SKM-1 (cell line): ENCODE data around the gene PLEKHA5.
"Not testable (repeated sequence)": the region's sequence is repeated elsewhere in the genome, so short reads cannot be mapped to it uniquely, and the experiment has no call there.

Source experiments
- DNase-seq: peaks from one replicate; lab custom pipeline; 2025; ENCODE audit not compliant: unreplicated experiment; lab: John Stamatoyannopoulos, UW

Gene PLEKHA5

DNA sequence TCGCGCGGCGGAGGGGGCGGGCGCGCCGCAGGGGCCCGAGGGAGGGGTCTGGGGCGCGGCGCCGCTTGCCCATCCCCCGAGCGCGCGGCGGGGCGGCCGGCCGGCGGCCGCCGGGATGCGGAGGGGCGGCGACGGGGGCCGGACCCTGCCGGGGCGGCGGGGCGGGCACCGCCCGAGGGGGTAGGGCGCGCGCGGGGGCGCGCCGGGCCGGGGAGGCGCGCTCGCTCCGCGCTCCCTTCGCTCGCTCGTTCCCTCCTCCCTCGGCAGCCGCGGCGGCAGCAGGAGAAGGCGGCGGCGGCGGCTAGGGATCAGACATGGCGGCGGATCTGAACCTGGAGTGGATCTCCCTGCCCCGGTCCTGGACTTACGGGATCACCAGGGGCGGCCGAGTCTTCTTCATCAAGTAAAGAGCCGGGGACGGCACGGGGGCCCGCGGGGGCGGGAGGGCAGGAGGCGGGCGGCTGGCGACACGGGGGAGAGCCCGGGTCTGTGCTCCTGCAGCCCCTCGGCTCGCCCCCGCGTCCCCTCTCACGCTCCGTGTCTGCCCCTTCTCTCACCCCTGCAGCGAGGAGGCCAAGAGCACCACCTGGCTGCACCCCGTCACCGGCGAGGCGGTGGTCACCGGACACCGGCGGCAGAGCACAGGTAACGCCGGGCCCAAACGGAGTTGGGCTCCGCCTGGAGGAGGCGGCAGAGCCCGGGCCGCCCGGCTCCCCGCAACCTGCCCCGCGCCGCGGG is at the start of gene PLEKHA5:
Gene PLEKHA5 (plus strand): TSS at position 248 of the 738 bp plus-strand sequence. CDS start 67 bp downstream, at position 315.
- DNase-seq, result no peak

- no peak for DNase-seq
These were observed 48.6 kb upstream of the PLEKHA5 start for GRCh38 chr12:19080918-19081317.

DNA sequence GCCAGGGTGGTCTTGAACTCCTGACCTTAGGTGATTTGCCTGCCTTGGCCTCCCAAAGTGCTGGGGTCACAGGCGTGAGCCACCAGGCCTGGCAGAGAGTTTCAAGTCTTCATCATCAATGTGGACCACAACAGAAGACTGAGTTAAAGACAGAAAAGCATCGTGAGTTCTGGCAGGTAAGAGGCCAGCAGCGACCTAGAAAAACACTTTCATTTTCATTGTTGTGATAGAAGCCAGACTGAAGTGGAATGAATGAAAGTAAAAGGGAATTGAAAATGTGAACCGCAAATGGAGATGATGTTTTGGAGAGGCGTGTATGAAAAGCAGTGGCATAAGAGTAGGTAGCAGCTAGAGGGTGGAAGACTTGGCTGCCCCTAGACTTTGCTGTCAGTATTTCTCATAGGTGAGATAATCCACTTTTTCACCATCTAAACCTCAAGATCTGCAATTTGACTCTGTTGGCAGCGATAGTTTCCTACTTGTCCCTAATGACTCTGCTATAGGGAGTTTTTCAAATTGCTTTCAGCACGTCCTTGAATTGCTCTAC is 47.1 kb upstream of the PLEKHA5 start:
- DNase-seq, result no peak

DNA sequence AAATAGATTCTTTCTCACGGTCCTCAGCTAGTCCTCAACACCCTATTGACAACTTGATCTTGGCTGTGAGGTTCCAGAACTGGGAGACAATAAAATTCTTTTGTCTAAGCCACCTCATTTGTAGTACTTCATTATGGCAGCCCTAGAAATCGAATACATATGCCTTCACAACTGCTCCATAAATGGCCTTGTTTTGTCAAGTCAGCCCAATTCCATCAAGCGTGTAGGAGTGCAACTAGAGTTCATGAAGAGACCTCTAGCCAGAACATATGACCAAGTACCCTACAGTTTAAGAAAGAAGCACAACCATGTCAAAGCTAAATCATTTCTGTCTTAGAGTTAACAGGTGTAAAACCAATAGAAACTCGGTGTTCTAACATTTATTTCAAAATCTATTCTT is 45.0 kb upstream of the PLEKHA5 start:
- no peak for DNase-seq

GRCh38 chr12:19085090-19085489 is 44.4 kb upstream of the PLEKHA5 start:
- no peak for DNase-seq

- no peak for DNase-seq
These were observed 40.9 kb upstream of the PLEKHA5 start for GRCh38 chr12:19088606-19089005.

GRCh38 chr12:19092482-19092881 is 37.1 kb upstream of the PLEKHA5 start:
- DNase-seq, result not testable (repeated sequence)

DNA sequence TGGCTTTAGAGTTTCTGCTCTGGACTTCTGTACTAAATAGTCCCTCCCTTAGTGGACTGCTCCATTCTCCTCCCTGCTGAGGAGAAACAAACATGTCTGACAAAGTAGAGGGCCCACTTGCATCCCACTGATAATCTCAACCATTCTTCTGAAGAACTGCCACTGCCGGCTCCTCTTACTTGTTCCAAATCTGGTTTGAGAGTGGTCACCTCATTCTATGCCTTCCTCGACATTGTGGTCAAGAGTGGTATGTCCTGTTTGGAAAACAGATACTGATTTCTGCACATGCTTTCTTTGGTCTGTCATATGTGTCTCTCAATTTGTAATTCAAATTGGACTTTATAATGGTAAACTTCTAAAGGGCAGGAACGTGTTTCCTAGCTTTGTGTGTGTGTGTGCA is 36.3 kb upstream of the PLEKHA5 start:
- no peak for DNase-seq

DNA sequence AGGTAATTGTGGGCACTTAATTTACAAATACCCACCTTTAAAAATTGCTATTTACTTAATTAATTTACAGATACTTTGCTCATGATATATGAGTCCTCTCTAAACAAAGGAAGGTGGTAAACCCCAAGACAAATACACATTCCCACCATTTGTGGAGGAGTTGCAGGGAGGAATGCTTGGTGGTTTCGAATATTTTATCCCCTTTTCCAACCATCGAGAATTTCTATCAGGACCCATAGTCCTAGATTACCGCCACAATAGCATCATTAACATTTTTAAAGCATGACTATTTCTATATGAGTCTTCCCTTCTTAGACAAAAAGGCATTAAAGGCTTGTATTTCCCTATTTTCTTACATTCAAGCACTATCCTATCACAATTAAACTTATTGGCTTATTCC is 34.2 kb upstream of the PLEKHA5 start:
- DNase-seq, result no peak

DNA sequence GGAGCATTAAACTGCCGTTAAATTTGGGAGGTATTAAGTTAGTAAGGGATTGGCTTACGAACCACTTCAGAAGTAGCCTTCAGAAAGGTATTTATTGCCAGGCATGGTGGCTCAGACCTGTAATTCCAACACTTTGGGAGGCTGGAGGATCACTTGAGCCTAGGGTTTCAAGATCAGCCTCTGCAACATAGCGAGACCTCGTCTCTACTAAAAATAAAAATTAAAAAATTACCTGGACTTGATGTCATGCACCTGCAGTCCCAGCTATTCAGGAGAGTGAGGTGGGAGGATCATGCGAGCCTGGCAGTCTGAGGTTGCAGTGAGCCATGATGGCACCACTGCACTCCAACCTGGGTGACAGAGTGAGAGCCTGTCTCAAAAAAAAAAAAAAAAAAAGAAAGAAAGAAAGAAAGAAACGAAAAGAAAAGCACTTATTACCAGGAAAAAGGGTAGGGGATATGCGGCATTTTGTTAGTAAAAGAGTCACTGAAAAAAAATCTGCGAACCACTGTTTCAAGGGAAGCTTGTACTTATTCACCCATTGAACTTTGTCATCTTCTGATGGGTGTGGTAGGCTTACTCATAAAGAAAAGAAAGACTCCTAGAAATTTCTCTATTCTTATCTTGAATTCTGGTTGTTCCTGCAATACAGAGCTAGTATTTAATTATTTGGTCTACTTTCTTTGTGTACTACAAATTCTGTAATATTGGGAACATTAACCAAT is 33.6 kb upstream of the PLEKHA5 start:
- no peak for DNase-seq

- DNase-seq, result no peak
These were observed 24.1 kb upstream of the PLEKHA5 start for GRCh38 chr12:19105463-19105862.

GRCh38 chr12:19107750-19108149 is 21.8 kb upstream of the PLEKHA5 start:
- DNase-seq, result no peak

GRCh38 chr12:19110221-19110940 is 19.2 kb upstream of the PLEKHA5 start:
- no peak for DNase-seq

GRCh38 chr12:19113464-19113863 is 16.1 kb upstream of the PLEKHA5 start:
- no peak for DNase-seq

- DNase-seq, result no peak
These were observed 14.2 kb upstream of the PLEKHA5 start for GRCh38 chr12:19115285-19115684.

GRCh38 chr12:19119440-19119839 is 10.1 kb upstream of the PLEKHA5 start:
- no peak for DNase-seq

DNA sequence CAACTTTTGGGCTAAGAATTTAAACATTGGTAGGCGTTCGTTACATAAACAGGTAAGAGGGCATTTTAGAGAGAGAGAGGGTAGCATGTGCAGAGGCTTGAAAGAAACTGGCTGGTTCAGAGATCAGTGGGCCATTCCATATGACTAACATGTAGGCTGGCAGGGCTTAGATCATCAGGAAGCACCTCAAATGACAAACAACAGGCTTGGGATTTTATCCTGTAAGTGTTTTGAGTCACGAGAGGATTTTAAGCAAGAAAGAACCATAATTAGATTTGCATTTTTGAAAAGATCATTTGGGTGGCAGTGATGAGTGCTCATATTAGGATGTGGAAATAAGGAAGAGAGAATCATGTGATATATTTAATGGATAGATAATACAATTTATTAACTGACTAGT is 8.7 kb upstream of the PLEKHA5 start:
- no peak for DNase-seq

DNA sequence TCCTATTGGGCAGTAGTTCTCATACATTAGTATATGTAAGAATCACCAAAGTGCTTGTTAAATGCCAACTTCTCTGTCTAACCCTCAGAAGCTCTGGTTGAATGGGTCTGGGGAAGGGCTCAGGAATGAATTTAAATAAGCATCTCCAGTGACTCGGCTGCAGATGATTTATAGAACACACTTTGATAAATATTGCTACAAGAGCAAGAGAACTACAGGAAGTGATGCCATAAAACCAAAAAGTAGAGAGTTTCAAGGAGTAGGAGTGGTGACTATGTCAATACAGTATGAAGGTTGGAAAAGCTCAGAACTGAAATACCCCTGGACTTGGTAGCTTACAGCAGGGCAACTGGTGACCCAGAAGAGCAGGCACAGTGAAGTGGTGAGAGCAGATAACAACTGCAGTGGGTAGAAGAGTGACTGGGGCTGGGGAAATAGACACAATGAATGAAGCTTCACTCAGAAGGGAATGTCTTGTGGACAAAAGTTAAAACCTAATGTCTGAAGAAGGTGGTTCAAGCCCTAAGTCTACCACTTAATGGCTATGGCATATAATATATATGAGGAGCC is 8.0 kb upstream of the PLEKHA5 start:
- no peak for DNase-seq

DNA sequence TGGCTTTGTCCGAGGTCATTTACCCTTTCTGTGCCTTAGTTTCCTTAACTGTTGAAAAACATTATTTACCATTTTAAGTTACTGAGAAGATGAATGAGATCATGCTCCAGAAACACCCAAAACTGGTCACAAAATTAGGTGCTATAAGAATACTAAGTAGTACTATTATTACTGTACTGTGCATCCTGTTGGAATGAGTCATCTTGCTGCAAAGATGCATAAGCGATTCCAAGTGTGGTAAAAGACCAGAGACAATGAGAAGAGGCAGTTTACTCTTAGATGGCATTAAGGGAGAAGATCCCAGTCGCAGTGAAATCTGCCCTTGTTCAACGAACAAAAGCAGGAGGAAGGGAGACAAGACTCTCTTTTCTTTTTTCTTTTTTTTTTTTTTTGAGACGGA is 4.2 kb upstream of the PLEKHA5 start:
- DNase-seq, result no peak

DNA sequence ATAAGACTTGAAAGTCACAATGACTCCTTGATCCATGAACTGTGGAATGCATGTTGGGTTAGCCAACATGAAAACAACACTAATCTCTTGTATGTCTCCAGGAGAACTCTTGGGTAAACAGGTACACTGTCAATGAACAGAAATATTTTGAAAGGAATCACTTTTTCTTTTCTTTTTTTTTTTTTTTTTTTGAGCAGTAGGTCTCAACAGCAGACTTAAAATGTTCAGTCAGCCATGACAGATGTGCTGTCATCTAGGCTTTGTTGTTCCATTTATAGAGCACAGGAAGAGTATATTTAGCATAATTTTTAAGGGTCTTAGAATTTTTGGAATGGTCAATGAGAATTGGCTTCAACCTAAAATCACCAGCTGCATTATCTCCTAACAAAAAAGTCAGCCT is 2.3 kb upstream of the PLEKHA5 start:
- DNase-seq, result no peak

GRCh38 chr12:19128485-19128884 is 1.0 kb upstream of the PLEKHA5 start:
- no peak for DNase-seq
